Measurements from ENCODE around the gene CLINT1. TPM values are rescaled to one million over a fixed set of nuclear protein-coding genes. Genes with fewer than 3 reads are reported as not detected.

The CLINT1 gene
- total and polyA plus RNA-seq, 2 experiments from 2014 or later, result 71.7 to 101 TPM

- Histone ChIP-seq H3K79me2 (replicated peaks; ENCODE audit: insufficient read depth) (peaks cover 11% of the 10 kb centered on the region), H3K9me2 (ENCODE audit: insufficient read depth) (no peaks in the 10 kb centered on the region), H3K4me1 (ENCODE audit: insufficient read depth) (no peaks in the 10 kb centered on the region), H3F3A (replicated peaks; ENCODE audit: low read depth) (no peaks in the 10 kb centered on the region), H3K27ac (ENCODE audit: low read depth) (no peak overlapping the region), H3K4me3 (no peak overlapping the region), H3K4me2 (no peak overlapping the region), H3K27me3 (ENCODE audit: insufficient read depth) (no peaks in the 10 kb centered on the region), H2AFZ (no peak overlapping the region), H4K20me1 (replicated peaks; ENCODE audit: insufficient read depth) (no peaks in the 10 kb centered on the region), H3K36me3 (ENCODE audit: insufficient read depth) (peaks cover 31% of the 10 kb centered on the region)
- Mint-ChIP-seq H3K36me3 (ENCODE audit: low read depth) (peaks cover 48% of the 10 kb centered on the region), H3K4me3 (no peak overlapping the region), H3K9me3 (no peaks in the 10 kb centered on the region), H3K4me1 (no peaks in the 10 kb centered on the region), H3K27ac (no peak overlapping the region), H3K27me3 (ENCODE audit: insufficient read depth, low read depth, poor library complexity) (no peaks in the 10 kb centered on the region)
- TF ChIP-seq JUNB (IDR thresholded peaks at IDR 0.05; ENCODE audit: unreplicated experiment) (no peak), ETS1 (IDR thresholded peaks at IDR 0.05) (no peak), STAT1 (IDR thresholded peaks at IDR 0.05; ENCODE audit: unreplicated experiment) (no peak), ZNF114 (CRISPR knock-in tag; IDR thresholded peaks at IDR 0.05) (no peak), EZH2 (IDR thresholded peaks at IDR 0.05; ENCODE audit: low read depth, unreplicated experiment) (no peak)
- DNase-seq (ENCODE audit: low spot score) (no peak), ATAC-seq (no peak)
These were observed 46.9 kb downstream of the CLINT1 start for GRCh38 chr5:157812086-157812485.

GRCh38 chr5:157808043-157808442 is 50.9 kb downstream of the CLINT1 start:
- Mint-ChIP-seq H3K27me3 (ENCODE audit: insufficient read depth, low read depth, poor library complexity) (peaks cover 1% of the 10 kb centered on the region), H3K27ac (no peak overlapping the region), H3K4me3 (no peak overlapping the region), H3K36me3 (ENCODE audit: low read depth) (peaks cover 61% of the 10 kb centered on the region), H3K4me1 (no peaks in the 10 kb centered on the region), H3K9me3 (no peaks in the 10 kb centered on the region)
- Histone ChIP-seq H3K27ac (ENCODE audit: low read depth) (no peak overlapping the region), H3K27me3 (ENCODE audit: insufficient read depth) (no peaks in the 10 kb centered on the region), H3F3A (replicated peaks; ENCODE audit: low read depth) (no peaks in the 10 kb centered on the region), H3K79me2 (replicated peaks; ENCODE audit: insufficient read depth) (no peaks in the 10 kb centered on the region), H3K9me2 (ENCODE audit: insufficient read depth) (no peaks in the 10 kb centered on the region), H3K36me3 (ENCODE audit: insufficient read depth) (peaks cover 29% of the 10 kb centered on the region), H3K4me1 (ENCODE audit: insufficient read depth) (no peaks in the 10 kb centered on the region), H3K4me2 (no peak overlapping the region), H2AFZ (no peak overlapping the region), H3K4me3 (no peak overlapping the region), H4K20me1 (replicated peaks; ENCODE audit: insufficient read depth) (no peaks in the 10 kb centered on the region)
- DNase-seq (ENCODE audit: low spot score) (no peak), ATAC-seq (no peak)
- no peak for TF ChIP-seq STAT1 (IDR thresholded peaks at IDR 0.05; ENCODE audit: unreplicated experiment)
- TF ChIP-seq NANOG (IDR thresholded peaks at IDR 0.05; ENCODE audit: borderline replicate concordance), result no peak
- TF ChIP-seq ZNF462 (CRISPR knock-in tag; IDR thresholded peaks at IDR 0.05), result no peak
- no peak for TF ChIP-seq JUNB (IDR thresholded peaks at IDR 0.05; ENCODE audit: unreplicated experiment)
- TF ChIP-seq REST (IDR thresholded peaks at IDR 0.05; ENCODE audit: unreplicated experiment), result no peak
- TF ChIP-seq ETS1 (IDR thresholded peaks at IDR 0.05), result no peak
- TF ChIP-seq EZH2phosphoT487 (IDR thresholded peaks at IDR 0.05; ENCODE audit: unreplicated experiment), result no peak
- TF ChIP-seq EZH2 (IDR thresholded peaks at IDR 0.05; ENCODE audit: low read depth, unreplicated experiment), result no peak
- no peak for TF ChIP-seq CREB1 (CRISPR knock-in tag; IDR thresholded peaks at IDR 0.05; ENCODE audit: low read depth)
